ENCODE data around the gene VMO1.

- TF ChIP-seq EZH2 (IDR thresholded peaks at IDR 0.05; ENCODE audit: low read length) (no peak), CTCF (optimal IDR thresholded peaks at IDR 0.05 in 1 of 3, IDR thresholded peaks at IDR 0.05 in 1 of 3, conservative IDR thresholded peaks at IDR 0.05 in 1 of 3; ENCODE audit: extremely low read depth in 1 of 3, insufficient read depth in 2 of 3, low read length in 3 of 3) (no peak)
These were observed 36.7 kb upstream of the VMO1 start for GRCh38 chr17:4822835-4823234.

Data from keratinocyte (primary cell).